Fibroblast of villous mesenchyme (primary cell): Measurements from ENCODE around the gene CTNNA1. TPM values are rescaled to one million over a fixed set of nuclear protein-coding genes. Genes with fewer than 3 reads are reported as not detected.
"Not testable (repeated sequence)": the region's sequence is repeated elsewhere in the genome, so short reads cannot be mapped to it uniquely, and the experiment has no call there.

ENCODE experiments used
- DNase-seq: peaks from one replicate; pipeline ENCODE4 v3.0.0-alpha.2; 2010; ENCODE audit warnings: low read depth
- H3K4me3 ChIP-seq: 2 replicates; pipeline ENCODE4 v1.5.1; 2011; ENCODE audit warnings: low read depth, mild to moderate bottlenecking, low read length
- CTCF ChIP-seq: IDR thresholded peaks from 2 replicates; pipeline ENCODE4 v1.5.1; 2012; ENCODE audit warnings: low read depth, mild to moderate bottlenecking, low read length; ENCODE audit not compliant: insufficient read depth
- total RNA-seq: library from RNA; depleted of rRNA; stranded (reverse); fragments of >200 nt; gene quantifications from 2 replicates; pipeline ENCODE4 v1.2.3, GENCODE V29; 2012

CTNNA1 gene
- total RNA-seq, 1 donor = 461 TPM

- TF ChIP-seq CTCF = no peak
- H3K4me3 ChIP-seq = no peak overlapping the region
- peak; percentile 37 for DNase-seq
Measured at GRCh38 chr5:138911441-138911840, 158.2 kb downstream of the CTNNA1 start.

GRCh38 chr5:138912093-138912492 is 158.9 kb downstream of the CTNNA1 start:
- DNase-seq = no peak
- TF ChIP-seq CTCF = no peak
- no peak overlapping the region for H3K4me3 ChIP-seq

GRCh38 chr5:138913773-138914172 is 160.5 kb downstream of the CTNNA1 start:
- no peak for TF ChIP-seq CTCF
- no peak overlapping the region for H3K4me3 ChIP-seq
- DNase-seq = no peak

GRCh38 chr5:138914338-138914737 is 161.1 kb downstream of the CTNNA1 start:
- no peak overlapping the region for H3K4me3 ChIP-seq
- TF ChIP-seq CTCF = no peak
- DNase-seq = no peak

- TF ChIP-seq CTCF = no peak
- no peak for DNase-seq
- no peak overlapping the region for H3K4me3 ChIP-seq
Measured at GRCh38 chr5:138918686-138919085, 165.5 kb downstream of the CTNNA1 start.

GRCh38 chr5:138920181-138920580 is 167.0 kb downstream of the CTNNA1 start:
- no peak for DNase-seq
- no peak overlapping the region for H3K4me3 ChIP-seq
- no peak for TF ChIP-seq CTCF

GRCh38 chr5:138921362-138921761 is 168.1 kb downstream of the CTNNA1 start:
- DNase-seq = not testable (repeated sequence)

GRCh38 chr5:138922494-138922893 is 169.3 kb downstream of the CTNNA1 start:
- H3K4me3 ChIP-seq = no peak overlapping the region
- no peak for DNase-seq
- TF ChIP-seq CTCF = no peak

More at GRCh38 chr5:138921362-138921761, 168.1 kb downstream of the CTNNA1 start:
- H3K4me3 ChIP-seq = not testable (repeated sequence)
